Retina (tissue), 1 donor: Measurements from ENCODE around the gene LACTBL1.

ENCODE experiments used
- DNase-seq: peaks from one replicate; pipeline ENCODE4 v3.0.0-alpha.2; 2016

The LACTBL1 gene

GRCh38 chr1:22910286-22910685 lies 62.4 kb downstream of the LACTBL1 start:
- no peak for DNase-seq

GRCh38 chr1:22908880-22909426 lies 63.7 kb downstream of the LACTBL1 start:
- DNase-seq, result no peak

DNA sequence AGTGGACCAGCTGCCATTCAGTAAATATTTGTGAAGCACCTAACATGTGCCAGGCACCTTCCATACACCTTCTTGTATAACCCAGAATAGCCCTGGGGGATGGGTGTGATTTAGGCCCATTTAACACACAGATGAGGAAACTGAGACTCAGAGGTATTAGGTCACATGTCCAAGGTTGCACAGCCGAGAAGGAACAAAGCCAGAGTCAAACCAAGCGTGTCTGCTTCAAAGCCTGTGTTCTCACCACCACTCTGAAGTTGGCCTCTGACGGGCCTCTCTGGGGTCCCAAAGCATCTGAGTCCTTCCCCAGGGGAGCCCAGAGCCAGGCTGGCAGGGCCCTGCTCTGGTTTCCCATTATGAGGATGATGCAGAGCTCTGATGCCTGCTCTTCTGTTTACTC lies 65.1 kb downstream of the LACTBL1 start:
- no peak for DNase-seq

DNA sequence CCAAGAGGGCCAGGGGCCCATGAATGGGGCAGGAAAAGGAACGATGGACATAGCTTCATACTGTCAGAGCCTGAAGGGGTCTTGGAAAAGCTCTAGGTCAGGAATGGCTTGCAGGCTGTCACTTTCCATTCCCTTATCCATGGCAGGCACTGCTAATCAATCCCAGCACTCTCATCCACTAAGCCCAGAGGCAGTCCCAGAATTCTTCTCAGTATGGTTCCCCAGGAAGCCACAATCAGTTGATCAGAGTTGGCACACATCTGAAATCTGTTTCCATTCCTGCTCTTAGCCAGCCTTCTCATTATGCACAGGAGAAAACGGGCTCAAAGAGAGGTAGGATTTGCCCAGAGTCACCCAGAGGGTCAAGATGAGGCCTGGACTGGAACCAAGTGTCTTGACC lies 65.7 kb downstream of the LACTBL1 start:
- no peak for DNase-seq

- no peak for DNase-seq
These were observed 69.6 kb downstream of the LACTBL1 start for GRCh38 chr1:22903113-22903512.
